SH-SY5Y (cell line): ENCODE data around the gene SAMD4A.

Source experiments
- GATA2 ChIP-seq: IDR thresholded peaks from 2 replicates; pipeline ENCODE4 v1.6.1; 2011; ENCODE audit warnings: mild to moderate bottlenecking, low read depth, low read length
- GATA3 ChIP-seq: IDR thresholded peaks from 2 replicates; pipeline ENCODE4 v1.6.1; 2011; ENCODE audit warnings: low read depth, mild to moderate bottlenecking, low read length, moderate library complexity

- TF ChIP-seq GATA3 (no peak), GATA2 (no peak)
Observed at GRCh38 chr14:54787261-54787660, 220.3 kb downstream of the SAMD4A start.
